ENCODE results near the gene RNF7.
"Not testable (repeated sequence)": the region's sequence is repeated elsewhere in the genome, so short reads cannot be mapped to it uniquely, and the experiment has no call there.

RNF7 gene

DNA sequence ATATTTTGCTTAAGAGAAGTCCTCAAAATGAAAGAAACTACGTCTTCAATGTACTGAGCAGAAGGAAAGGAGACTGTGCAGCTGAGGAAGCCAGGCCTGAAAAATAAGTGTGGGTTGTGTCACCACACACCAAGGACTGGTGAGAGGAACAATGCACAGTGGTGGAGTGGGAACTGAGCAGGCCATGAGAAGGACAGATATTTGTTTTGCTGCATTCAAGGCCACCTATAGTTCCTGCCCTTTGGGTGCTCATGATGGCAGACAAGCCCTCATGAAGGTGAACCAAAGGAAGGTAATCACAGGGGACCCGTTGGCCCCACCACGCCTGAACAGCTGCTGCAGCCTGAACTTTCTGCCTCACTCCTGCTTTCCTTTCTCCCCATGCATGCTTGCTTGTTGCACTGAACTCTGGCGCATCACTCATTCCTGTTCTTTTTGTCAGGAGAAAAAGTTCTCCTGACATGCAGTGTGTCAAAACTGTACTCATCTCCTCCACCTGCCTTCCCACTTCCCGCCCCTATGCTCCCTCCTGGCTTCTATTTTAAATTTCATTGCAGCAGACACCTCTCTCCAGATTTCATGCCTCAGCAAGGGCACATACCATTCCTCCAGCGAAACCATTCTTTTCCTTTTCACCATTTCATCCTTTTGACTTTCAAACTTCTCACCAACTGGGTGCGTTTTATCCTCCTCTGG is 2.2 kb upstream of the RNF7 start:
- DNase-seq: no peak

- no peak for DNase-seq
These were observed 1.0 kb upstream of the RNF7 start for GRCh38 chr3:141737093-141737492.

DNA sequence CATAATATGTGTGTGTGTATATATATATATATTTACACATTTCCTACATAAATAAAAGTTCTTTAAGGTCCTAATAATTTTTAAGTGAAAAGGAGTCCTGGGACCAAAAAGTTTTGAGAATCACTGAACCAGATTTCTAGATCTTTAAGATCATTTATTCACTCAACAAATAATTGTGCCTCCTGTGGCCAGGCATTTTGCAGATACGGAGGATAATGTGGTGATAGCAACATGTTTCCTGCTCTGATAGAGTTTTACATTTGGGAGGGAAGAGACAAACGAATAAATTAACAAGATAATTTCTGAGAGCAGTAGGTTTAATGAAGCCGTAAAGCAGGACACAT is 448 bp upstream of the RNF7 start:
- no peak for DNase-seq

DNA sequence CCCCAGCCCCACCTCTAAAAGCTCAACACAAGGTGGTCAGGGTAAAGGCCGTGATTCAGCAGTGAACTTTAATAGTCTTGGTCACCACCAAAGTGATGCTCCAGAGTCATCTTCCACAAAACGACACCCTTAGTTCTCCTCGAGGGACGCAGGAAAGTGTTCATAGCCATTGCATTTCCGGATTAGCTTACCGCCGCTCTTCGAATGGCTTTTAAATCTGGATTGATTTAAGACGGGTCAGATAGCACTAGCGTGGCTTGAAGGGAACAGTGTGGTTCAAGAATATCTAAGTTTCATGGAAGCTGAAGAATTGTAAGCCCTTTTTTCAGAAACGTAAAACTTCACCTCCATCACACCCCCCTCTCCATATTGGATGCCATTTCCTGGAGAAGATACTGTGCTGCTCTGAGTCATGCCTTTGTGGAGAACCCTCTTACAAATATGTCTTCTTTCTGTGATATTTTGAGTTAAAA is 829 bp downstream of the RNF7 start:
- peak; percentile 30 for DNase-seq

GRCh38 chr3:141739731-141740130 is 1.6 kb downstream of the RNF7 start:
- DNase-seq: no peak

- no peak for DNase-seq
These were observed 2.3 kb downstream of the RNF7 start for GRCh38 chr3:141740349-141740748.

DNA sequence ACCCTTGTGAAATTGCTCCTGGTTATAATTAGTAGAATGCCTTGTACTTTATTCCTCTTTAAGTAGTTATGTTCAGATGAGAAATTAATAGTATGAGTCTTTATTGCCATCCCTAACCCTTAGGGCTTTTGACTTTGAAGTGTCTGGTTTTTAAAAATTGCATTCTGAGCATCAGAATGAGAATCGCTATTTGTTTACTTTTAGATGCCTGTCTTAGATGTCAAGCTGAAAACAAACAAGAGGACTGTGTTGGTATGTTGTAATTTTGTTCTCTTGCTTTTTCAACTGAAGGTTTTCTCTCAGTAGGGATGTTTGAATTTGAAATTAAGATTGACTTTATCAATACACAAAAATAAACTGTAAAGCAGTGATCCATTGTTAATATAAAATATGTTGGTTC is 5.2 kb downstream of the RNF7 start:
- DNase-seq: no peak

GRCh38 chr3:141746962-141747361 is 8.9 kb downstream of the RNF7 start:
- DNase-seq: no peak

DNA sequence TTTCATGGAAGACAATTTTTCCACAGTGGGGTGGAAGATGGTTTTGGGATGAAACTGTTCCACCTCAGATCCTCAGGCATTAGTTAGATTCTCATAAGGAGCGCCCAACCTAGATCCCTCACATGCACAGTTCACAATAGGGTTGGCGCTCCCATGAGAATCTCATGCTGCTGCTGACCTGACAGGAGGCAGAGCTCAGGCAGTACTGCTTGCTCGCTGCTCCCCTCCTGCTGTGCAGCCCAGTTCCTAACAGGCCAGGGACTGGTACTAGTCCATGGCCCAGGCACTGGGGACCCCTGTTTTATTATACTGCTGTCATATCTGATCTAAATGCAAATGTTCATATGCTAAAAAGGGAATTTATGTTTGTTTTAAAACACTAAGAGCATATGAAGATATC is 15.3 kb downstream of the RNF7 start:
- DNase-seq: no peak

- DNase-seq: no peak
These were observed 15.9 kb downstream of the RNF7 start for GRCh38 chr3:141754032-141754431.

- DNase-seq: not testable (repeated sequence)
These were observed 24.5 kb downstream of the RNF7 start for GRCh38 chr3:141762552-141762951.

DNA sequence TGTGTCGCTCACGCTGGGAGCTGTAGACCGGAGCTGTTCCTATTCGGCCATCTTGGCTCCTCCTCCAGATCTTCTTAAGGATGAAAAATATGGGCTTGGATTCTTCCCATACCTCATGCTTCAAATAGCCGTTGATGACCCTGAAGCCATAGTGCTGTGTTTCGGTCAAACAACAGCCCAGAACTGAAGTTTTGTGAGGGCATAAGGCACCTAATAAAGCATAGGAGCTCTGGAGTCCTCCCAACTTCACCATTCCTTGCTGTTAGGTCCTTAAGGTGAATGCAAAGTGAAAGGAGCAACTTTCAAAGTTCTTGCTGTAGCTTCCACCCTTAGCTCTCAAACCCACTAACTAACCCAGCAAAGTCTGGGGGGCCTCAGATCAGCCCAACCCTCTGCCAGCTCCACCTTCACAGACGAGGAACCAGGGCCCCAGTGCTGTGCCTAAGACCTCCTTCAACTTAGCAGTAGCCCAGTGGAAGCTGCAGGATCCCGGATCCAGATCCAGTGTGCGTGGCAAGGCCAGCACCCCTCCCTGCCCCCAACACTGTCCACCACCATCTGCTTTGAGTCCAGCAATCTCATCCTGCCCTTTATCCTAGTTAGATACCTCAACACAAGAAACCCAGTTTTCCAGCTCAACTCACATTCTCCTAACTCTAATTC is 25.1 kb downstream of the RNF7 start, which contains the start of gene GRK7:
GRK7 (plus strand) TSS at position 321 of the 663 bp plus-strand sequence. CDS start 14,877 bp downstream, outside the sequence.
- DNase-seq: no peak

GRCh38 chr3:141764045-141764444 is 25.9 kb downstream of the RNF7 start:
- no peak for DNase-seq

DNA sequence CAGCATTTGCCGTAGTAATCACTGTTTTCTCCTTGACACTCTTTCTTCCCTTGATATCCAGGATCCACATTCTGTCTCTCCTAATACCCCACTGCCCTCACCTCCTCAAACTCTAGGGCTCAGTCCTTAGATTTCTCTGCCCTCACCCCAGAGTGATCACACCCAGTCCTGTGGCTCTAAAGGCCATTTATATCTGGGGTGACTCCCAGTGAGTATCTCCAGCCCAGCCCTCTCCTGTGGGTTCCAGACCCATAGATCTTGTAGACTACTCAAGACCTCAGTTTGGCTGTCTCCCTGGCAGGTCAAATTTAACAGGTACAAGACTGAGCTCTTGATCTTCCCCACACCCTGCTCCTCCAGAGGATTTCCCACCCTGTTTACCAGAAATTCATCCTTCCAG is 26.4 kb downstream of the RNF7 start:
- no peak for DNase-seq

- no peak for DNase-seq
These were observed 26.9 kb downstream of the RNF7 start for GRCh38 chr3:141764986-141765385.

GRCh38 chr3:141767066-141767465 is 29.0 kb downstream of the RNF7 start:
- DNase-seq: no peak

DNA sequence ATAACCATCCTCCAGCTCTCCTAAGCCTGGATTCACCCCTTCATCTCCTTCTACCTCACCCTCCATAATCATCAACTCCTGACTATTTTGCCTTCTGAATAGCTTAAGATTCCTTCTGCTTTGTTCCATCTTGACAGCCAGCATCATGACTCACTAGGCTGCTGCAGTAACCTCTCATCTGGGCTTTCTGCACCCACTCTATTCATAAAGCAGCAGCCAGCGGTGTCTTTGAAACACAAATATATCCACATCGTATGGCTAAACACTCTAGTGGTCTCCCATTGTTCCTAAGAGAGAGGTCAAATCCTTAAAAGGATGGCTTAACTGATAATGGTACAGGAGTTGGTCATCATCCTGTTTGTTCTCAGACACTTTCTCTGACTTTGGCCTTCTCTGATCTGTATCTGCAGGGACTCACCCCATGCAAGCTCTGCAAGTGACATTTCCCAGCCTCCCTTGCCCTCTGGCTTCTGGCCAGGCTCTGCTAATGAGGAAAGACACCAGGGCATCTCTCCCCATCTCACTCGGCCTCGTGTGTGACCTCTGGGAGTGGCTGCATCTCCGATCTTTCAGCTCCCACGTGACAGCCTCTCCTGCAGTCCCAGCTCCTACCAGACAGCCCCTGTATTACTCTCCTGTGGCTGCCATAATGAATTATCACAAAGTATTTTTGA is 31.3 kb downstream of the RNF7 start:
- no peak for DNase-seq

- DNase-seq: no peak
These were observed 35.6 kb downstream of the RNF7 start for GRCh38 chr3:141773676-141774075.

DNA sequence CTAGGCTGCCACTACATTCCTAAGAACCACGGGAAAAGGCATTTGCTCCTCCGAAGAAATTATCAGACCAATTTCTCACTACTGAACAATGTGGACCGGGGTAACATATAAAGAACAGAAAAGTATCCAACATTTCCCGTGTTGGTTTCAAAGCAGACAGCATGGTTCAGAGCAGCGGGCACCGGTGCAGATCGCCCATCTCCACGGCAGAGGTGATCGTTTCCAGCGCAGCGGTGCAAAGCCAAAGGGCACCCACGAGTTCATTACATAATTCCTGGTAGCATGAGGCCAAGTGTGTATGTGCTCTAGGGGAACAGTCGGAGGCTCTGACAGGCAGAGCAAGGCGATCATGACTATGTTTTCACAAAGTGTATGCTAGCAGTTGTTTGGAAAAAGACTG is 38.3 kb downstream of the RNF7 start:
- DNase-seq: no peak

DNA sequence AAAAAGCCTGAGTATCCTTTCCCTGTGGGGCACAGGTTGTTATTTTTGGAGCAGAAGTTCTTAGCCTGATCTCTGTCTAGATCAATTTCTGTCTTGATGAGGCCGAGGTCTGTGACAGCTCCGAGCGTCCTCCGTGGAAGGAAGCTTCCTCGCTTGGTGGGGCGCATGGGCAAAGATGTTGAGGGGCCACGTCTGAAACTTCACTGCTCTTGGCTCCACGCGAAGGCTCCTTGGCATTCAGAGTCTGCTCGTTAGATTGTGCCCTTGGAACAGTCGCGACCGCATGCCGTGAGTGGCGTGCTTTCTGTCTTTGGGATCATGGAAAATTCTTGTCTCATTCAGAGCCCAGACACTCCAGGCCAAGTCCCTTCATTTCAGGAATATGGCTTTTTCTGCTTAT is 38.8 kb downstream of the RNF7 start:
- no peak for DNase-seq

GRCh38 chr3:141777957-141778813 is 40.1 kb downstream of the RNF7 start:
- no peak for DNase-seq

- no peak for DNase-seq
These were observed 41.6 kb downstream of the RNF7 start for GRCh38 chr3:141779667-141780066.

DNA sequence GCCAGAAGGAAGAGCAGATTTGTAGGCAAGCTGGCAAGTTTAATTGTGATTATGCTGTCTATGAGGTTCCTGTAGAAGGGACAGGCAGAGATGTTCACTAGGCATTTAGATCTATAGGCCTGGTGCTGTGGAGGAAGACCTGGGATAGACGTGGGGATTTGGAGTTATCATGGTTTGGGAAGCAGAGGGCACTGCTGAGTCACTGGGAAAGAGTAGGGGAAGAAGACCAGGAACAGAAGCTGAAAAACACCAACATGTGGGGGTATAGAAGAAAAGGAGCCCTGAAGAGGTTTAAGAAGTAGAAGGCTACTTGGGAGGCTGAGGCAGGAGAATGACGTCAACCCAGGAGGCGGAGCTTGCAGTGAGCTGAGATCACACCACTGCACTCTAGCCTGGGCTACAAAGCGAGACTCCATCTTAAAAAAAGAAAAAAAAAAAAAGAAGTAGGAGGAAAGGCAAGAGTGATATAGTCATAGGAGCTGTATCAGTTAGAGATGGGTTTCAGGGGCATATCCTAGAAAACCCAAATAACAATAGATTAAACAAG is 44.4 kb downstream of the RNF7 start:
- DNase-seq: no peak

Data from NCI-H1694 treated with DMSO at 0.1 percent for 48 hours (cell line).